ENCODE results near the gene SLC12A8.
A peak's percentile ranks its signal among the peaks of the same experiment; 100 is the strongest.

Gene SLC12A8

DNA sequence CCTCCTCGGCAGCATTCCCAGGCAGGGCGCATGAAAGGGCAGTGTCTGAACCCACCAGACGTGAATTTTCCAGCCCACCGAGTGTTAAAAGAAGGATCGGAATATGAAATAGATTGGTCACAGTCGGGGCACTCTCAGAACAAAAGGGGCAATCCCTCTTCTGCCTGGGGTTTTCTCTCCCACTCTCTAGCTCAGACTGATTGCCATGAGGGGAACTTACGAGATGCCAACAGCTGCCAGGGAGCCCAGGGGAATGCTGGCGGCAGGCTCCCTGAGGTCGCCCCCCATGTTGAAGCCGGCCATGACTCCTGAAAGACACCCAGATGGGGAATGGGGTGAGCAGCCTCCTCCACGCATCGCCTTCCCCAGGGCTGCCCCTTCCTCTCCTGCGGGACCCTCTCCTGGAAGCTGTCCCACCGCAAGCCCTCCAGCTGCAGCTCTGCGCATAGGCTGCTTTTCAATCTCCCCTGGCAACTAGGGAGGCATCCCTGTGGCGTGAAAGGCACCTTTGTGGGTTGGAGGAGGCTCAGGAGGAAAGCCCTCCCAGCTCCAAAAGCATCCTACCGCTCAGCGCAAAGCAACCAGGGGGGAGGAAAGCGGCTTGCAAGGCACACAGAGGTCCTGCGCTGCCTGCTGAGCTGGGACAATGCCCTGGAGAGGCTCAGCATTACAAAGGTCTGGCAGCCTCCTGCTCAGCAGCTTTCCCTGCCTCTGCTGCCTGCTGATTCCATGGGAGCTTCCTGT, 92.0 kb downstream of the SLC12A8 start:
- H4K8ac ChIP-seq (ENCODE audit: low read length) = peak overlapping the region; percentile 92

GRCh38 chr3:125119752-125120378, 92.7 kb downstream of the SLC12A8 start:
- peak overlapping the region; percentile 83 to 86 for H3K18ac ChIP-seq (ENCODE audit: low read depth in 1 of 2, low read length in 2 of 2)
- H3K9me3 ChIP-seq (ENCODE audit: control insufficient read depth, low read length) = no peaks in the 10 kb centered on the region
- no peak for DNase-seq
- no peaks in the 10 kb centered on the region for H3K27me3 ChIP-seq (ENCODE audit: control insufficient read depth in 1 of 2, insufficient read depth in 1 of 2, low read length in 2 of 2)
- H3K4me2 ChIP-seq (ENCODE audit: low read length, poor library complexity, severe bottlenecking) = no peak overlapping the region
- H2BK15ac ChIP-seq (ENCODE audit: low read depth, poor library complexity, severe bottlenecking) = peak overlapping the region; percentile 90
- peak overlapping the region; percentile 69 for H3K9ac ChIP-seq (ENCODE audit: low read length)
- peak overlapping the region; percentile 86 to 87 for H2BK12ac ChIP-seq (ENCODE audit: low read length in 2 of 2)
- WGBS = 32% methylated on average over 8 of the region's 11 CpGs
- peak overlapping the region in 1 of 2 experiments; percentile 63 for H3K4me3 ChIP-seq (ENCODE audit: insufficient read depth in 1 of 2, low read depth in 1 of 2, low read length in 2 of 2)
- peak overlapping the region; percentile 25 for H4K91ac ChIP-seq (ENCODE audit: low read length)
- peak overlapping the region; percentile 92 for H4K8ac ChIP-seq (ENCODE audit: low read length)
- no peak overlapping the region for H3K23ac ChIP-seq (ENCODE audit: low read length in 2 of 2)
- no peaks in the 10 kb centered on the region for H3K79me1 ChIP-seq (replicated peaks; ENCODE audit: low read length, poor library complexity, severe bottlenecking)
- H2AK5ac ChIP-seq (ENCODE audit: low read length, severe bottlenecking) = peak overlapping the region; percentile 33
- no peak overlapping the region for H2BK5ac ChIP-seq (ENCODE audit: low read depth, low read length, poor library complexity, severe bottlenecking)
- no peak overlapping the region for H2AFZ ChIP-seq (ENCODE audit: low read depth, low read length)
- no peaks in the 10 kb centered on the region for H3K36me3 ChIP-seq (ENCODE audit: control insufficient read depth in 1 of 2, insufficient read depth in 2 of 2, low read depth in 1 of 2, low read length in 2 of 2)
- H3K4me1 ChIP-seq (ENCODE audit: control insufficient read depth, insufficient read depth, low read depth, low read length) = peaks cover 22% of the 10 kb centered on the region
- H2BK120ac ChIP-seq (ENCODE audit: low read depth, low read length) = peak overlapping the region; percentile 22
- H3K4ac ChIP-seq (ENCODE audit: low read depth in 1 of 2, low read length in 2 of 2) = peak overlapping the region in 1 of 2 experiments; percentile 81
- peak overlapping the region in 1 of 2 experiments; percentile 46 for H3K14ac ChIP-seq (ENCODE audit: low read length in 2 of 2)
- H3K27ac ChIP-seq (ENCODE audit: low read length, poor library complexity, severe bottlenecking) = no peak overlapping the region

More for the DNA sequence above, 92.0 kb downstream of the SLC12A8 start:
- peak overlapping the region in 1 of 2 experiments; percentile 23 for H3K14ac ChIP-seq (ENCODE audit: low read length in 2 of 2)
- H3K9ac ChIP-seq (ENCODE audit: low read length) = peak overlapping the region; percentile 69
- H3K4me3 ChIP-seq (ENCODE audit: insufficient read depth in 1 of 2, low read depth in 1 of 2, low read length in 2 of 2) = peak overlapping the region in 1 of 2 experiments; percentile 63
- H3K4me1 ChIP-seq (ENCODE audit: control insufficient read depth, insufficient read depth, low read depth, low read length) = peaks cover 21% of the 10 kb centered on the region
- H3K27me3 ChIP-seq (ENCODE audit: control insufficient read depth in 1 of 2, insufficient read depth in 1 of 2, low read length in 2 of 2) = no peaks in the 10 kb centered on the region
- peak overlapping the region in 1 of 2 experiments; percentile 36 for H3K23ac ChIP-seq (ENCODE audit: low read length in 2 of 2)
- H3K36me3 ChIP-seq (ENCODE audit: control insufficient read depth in 1 of 2, insufficient read depth in 2 of 2, low read depth in 1 of 2, low read length in 2 of 2) = no peaks in the 10 kb centered on the region
- peak overlapping the region; percentile 12 to 42 for H3K4ac ChIP-seq (ENCODE audit: low read depth in 1 of 2, low read length in 2 of 2)
- H2AFZ ChIP-seq (ENCODE audit: low read depth, low read length) = no peak overlapping the region
- no peak for DNase-seq
- H4K91ac ChIP-seq (ENCODE audit: low read length) = peak overlapping the region; percentile 81
- H2BK15ac ChIP-seq (ENCODE audit: low read depth, poor library complexity, severe bottlenecking) = peak overlapping the region; percentile 93
- no peak overlapping the region for H3K4me2 ChIP-seq (ENCODE audit: low read length, poor library complexity, severe bottlenecking)
- H2BK5ac ChIP-seq (ENCODE audit: low read depth, low read length, poor library complexity, severe bottlenecking) = no peak overlapping the region
- 31% methylated on average over 19 of the region's 20 CpGs for WGBS
- peak overlapping the region; percentile 22 for H2BK120ac ChIP-seq (ENCODE audit: low read depth, low read length)
- peak overlapping the region; percentile 4 to 31 for H2BK12ac ChIP-seq (ENCODE audit: low read length in 2 of 2)
- H3K18ac ChIP-seq (ENCODE audit: low read depth in 1 of 2, low read length in 2 of 2) = peak overlapping the region; percentile 83 to 86
- H3K79me1 ChIP-seq (replicated peaks; ENCODE audit: low read length, poor library complexity, severe bottlenecking) = no peaks in the 10 kb centered on the region
- H2AK5ac ChIP-seq (ENCODE audit: low read length, severe bottlenecking) = peak overlapping the region; percentile 7
- H3K27ac ChIP-seq (ENCODE audit: low read length, poor library complexity, severe bottlenecking) = no peak overlapping the region
- no peaks in the 10 kb centered on the region for H3K9me3 ChIP-seq (ENCODE audit: control insufficient read depth, low read length)

DNA sequence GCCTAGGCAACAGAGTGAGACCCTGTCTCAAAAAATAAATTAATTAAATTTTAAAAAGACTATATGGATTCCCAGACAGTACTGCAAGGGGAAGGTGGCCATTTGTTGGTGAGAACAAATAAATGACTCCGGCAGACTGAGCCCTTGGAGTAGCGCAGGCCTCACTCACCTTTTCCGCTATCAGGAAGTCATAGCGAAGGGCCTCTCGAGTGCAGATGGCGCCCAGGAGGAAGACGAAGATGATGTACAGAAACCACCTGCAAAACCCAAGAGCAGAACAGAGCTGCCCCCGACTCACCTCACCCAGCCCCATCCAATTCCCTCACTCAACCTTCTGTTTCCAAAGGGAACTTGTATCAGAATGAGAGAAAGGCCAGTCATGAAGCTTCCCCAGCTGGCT, 93.9 kb downstream of the SLC12A8 start:
- H3K4me2 ChIP-seq (ENCODE audit: low read length, poor library complexity, severe bottlenecking) = no peak overlapping the region
- WGBS = 98% methylated on average over 8 of the region's 8 CpGs

GRCh38 chr3:125117631-125118191, 94.8 kb downstream of the SLC12A8 start:
- no CpG with 5 or more reads among the region's 4 CpGs for WGBS
- Histone ChIP-seq H3K14ac (ENCODE audit: low read length in 2 of 2) (no peak overlapping the region), H2BK5ac (ENCODE audit: low read depth, low read length, poor library complexity, severe bottlenecking) (no peak overlapping the region), H3K27me3 (ENCODE audit: control insufficient read depth in 1 of 2, insufficient read depth in 1 of 2, low read length in 2 of 2) (no peaks in the 10 kb centered on the region), H2AK5ac (ENCODE audit: low read length, severe bottlenecking) (peak overlapping the region; percentile 95), H3K23ac (ENCODE audit: low read length in 2 of 2) (no peak overlapping the region), H3K18ac (ENCODE audit: low read depth in 1 of 2, low read length in 2 of 2) (peak overlapping the region; percentile 45 to 48), H2AFZ (ENCODE audit: low read depth, low read length) (no peak overlapping the region), H3K4ac (ENCODE audit: low read depth in 1 of 2, low read length in 2 of 2) (no peak overlapping the region), H3K36me3 (ENCODE audit: control insufficient read depth in 1 of 2, insufficient read depth in 2 of 2, low read depth in 1 of 2, low read length in 2 of 2) (no peaks in the 10 kb centered on the region), H2BK120ac (ENCODE audit: low read depth, low read length) (no peak overlapping the region), H3K4me1 (ENCODE audit: control insufficient read depth, insufficient read depth, low read depth, low read length) (peaks cover 22% of the 10 kb centered on the region), H3K27ac (ENCODE audit: low read length, poor library complexity, severe bottlenecking) (no peak overlapping the region), H2BK12ac (ENCODE audit: low read length in 2 of 2) (peak overlapping the region; percentile 49 to 75), H3K4me3 (ENCODE audit: insufficient read depth in 1 of 2, low read depth in 1 of 2, low read length in 2 of 2) (peak overlapping the region in 1 of 2 experiments; percentile 20), H3K4me2 (ENCODE audit: low read length, poor library complexity, severe bottlenecking) (no peak overlapping the region), H3K79me1 (replicated peaks; ENCODE audit: low read length, poor library complexity, severe bottlenecking) (no peaks in the 10 kb centered on the region), H3K9ac (ENCODE audit: low read length) (no peak overlapping the region), H3K9me3 (ENCODE audit: control insufficient read depth, low read length) (no peaks in the 10 kb centered on the region), H4K91ac (ENCODE audit: low read length) (peak overlapping the region; percentile 91), H4K8ac (ENCODE audit: low read length) (peak overlapping the region; percentile 68), H2BK15ac (ENCODE audit: low read depth, poor library complexity, severe bottlenecking) (no peak overlapping the region)
- DNase-seq = no peak

More for the DNA sequence above, 93.9 kb downstream of the SLC12A8 start:
- no peak for DNase-seq
- no peak overlapping the region for H3K27ac ChIP-seq (ENCODE audit: low read length, poor library complexity, severe bottlenecking)
- peak overlapping the region in 1 of 2 experiments; percentile 82 for H3K18ac ChIP-seq (ENCODE audit: low read depth in 1 of 2, low read length in 2 of 2)
- peak overlapping the region; percentile 33 for H2BK15ac ChIP-seq (ENCODE audit: low read depth, poor library complexity, severe bottlenecking)
- H4K91ac ChIP-seq (ENCODE audit: low read length) = no peak overlapping the region
- H2AFZ ChIP-seq (ENCODE audit: low read depth, low read length) = no peak overlapping the region
- H3K9ac ChIP-seq (ENCODE audit: low read length) = no peak overlapping the region
- H3K4ac ChIP-seq (ENCODE audit: low read depth in 1 of 2, low read length in 2 of 2) = no peak overlapping the region
- no peaks in the 10 kb centered on the region for H3K79me1 ChIP-seq (replicated peaks; ENCODE audit: low read length, poor library complexity, severe bottlenecking)
- peaks cover 22% of the 10 kb centered on the region for H3K4me1 ChIP-seq (ENCODE audit: control insufficient read depth, insufficient read depth, low read depth, low read length)
- H2AK5ac ChIP-seq (ENCODE audit: low read length, severe bottlenecking) = peak overlapping the region; percentile 43
- no peaks in the 10 kb centered on the region for H3K36me3 ChIP-seq (ENCODE audit: control insufficient read depth in 1 of 2, insufficient read depth in 2 of 2, low read depth in 1 of 2, low read length in 2 of 2)
- H4K8ac ChIP-seq (ENCODE audit: low read length) = peak overlapping the region; percentile 31
- no peaks in the 10 kb centered on the region for H3K27me3 ChIP-seq (ENCODE audit: control insufficient read depth in 1 of 2, insufficient read depth in 1 of 2, low read length in 2 of 2)
- no peak overlapping the region for H2BK12ac ChIP-seq (ENCODE audit: low read length in 2 of 2)
- H3K23ac ChIP-seq (ENCODE audit: low read length in 2 of 2) = no peak overlapping the region
- no peak overlapping the region for H3K14ac ChIP-seq (ENCODE audit: low read length in 2 of 2)
- no peak overlapping the region for H2BK5ac ChIP-seq (ENCODE audit: low read depth, low read length, poor library complexity, severe bottlenecking)
- no peak overlapping the region for H3K4me3 ChIP-seq (ENCODE audit: insufficient read depth in 1 of 2, low read depth in 1 of 2, low read length in 2 of 2)
- no peak overlapping the region for H2BK120ac ChIP-seq (ENCODE audit: low read depth, low read length)
- no peaks in the 10 kb centered on the region for H3K9me3 ChIP-seq (ENCODE audit: control insufficient read depth, low read length)

Data from mesenchymal stem cell (in vitro differentiated cells and primary cell).